ENCODE data around the gene SYCE3. TPM values are rescaled to one million over a fixed set of nuclear protein-coding genes. Genes with fewer than 3 reads are reported as not detected.

SYCE3 gene
- polyA plus RNA-seq, 1 of the 3 experiments (the other 2 are of a cell fraction): 3.6 TPM

DNA sequence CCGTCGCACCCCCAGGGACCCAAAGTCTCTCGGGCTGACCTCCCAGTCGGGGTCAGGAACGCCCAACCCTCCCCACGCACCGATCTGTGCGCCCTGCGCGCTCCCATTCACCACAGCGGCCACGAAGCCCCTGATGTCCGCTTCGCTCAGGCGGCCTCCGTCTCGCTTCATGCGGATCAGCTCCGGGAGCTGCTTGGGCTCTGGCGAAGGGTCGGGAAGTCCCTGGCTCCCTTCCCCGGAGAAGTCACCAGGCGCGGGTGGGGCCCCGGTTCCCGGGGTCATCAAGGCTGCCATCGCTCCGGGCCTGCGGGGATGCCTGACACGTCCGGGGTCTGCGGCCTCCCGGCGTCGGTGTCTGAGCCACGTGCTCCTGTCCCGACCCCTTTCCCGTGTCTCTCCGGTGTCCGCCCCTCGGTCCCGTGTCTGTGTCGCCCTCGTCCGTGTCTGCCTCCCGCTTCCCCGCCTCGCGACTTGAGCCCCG, 33.3 kb downstream of the SYCE3 start:
- POLR2A ChIA-PET: no interaction called here
- no peak overlapping the region for H3K4me2 ChIP-seq
- CTCF ChIA-PET: interaction anchor here (0.6 to 2.4 kb wide), 2 partner anchors 33 to 234 kb away, joined by 3 to 13 read pairs; partner anchors contain the start of gene SYCE3

DNA sequence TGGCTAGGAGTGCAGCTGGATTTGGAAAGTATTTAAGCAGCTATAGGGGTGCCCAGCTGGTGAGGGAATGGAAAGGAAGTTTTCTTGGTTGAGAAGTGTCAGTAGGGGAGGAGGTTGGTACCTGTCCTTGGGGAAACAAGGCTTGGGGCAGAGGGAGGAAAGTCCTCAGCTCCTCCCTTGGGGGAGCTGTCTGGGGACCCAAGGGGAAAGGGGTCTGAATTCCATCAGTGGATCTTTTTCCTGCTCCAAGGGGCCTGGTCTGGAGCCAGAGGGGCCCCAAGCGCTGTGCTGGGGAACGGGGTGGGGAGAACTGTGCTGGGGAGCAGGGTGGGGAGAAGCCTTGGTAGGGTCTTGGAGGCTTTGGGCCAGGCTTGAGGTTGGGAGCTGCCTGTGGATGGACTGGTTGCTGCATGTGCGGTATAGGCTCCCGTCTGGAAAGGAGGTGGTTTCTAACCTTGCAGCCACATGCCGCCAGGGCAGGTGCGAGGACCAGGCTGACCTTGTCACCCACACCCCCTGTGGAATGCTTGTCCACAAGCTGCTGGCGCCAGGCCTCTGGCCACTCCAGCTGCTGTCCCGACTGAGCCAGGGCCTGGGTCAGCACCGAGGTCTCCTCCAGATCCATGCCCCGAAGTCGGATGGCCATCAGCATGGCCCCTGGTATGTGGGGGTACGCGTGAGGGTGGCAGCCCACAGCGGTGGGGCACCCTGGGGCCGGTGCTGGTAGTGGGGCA, 33.9 kb downstream of the SYCE3 start:
- TF ChIP-seq CHD2 (IDR thresholded peaks at IDR 0.05; ENCODE audit: low read length, partially characterized antibody): no peak
- TF ChIP-seq FOSL2 (IDR thresholded peaks at IDR 0.05; ENCODE audit: borderline replicate concordance, low read depth): no peak
- no peak for TF ChIP-seq CTCF (IDR thresholded peaks at IDR 0.05)
- no peak for TF ChIP-seq NRF1 (IDR thresholded peaks at IDR 0.05; ENCODE audit: low read depth, low read length)
- TF ChIP-seq TCF12 (IDR thresholded peaks at IDR 0.05): no peak
- no peak for TF ChIP-seq JUND (IDR thresholded peaks at IDR 0.05)
- TF ChIP-seq FOXM1 (IDR thresholded peaks at IDR 0.05; ENCODE audit: low read depth): no peak
- no peak for TF ChIP-seq TEAD4 (IDR thresholded peaks at IDR 0.05; ENCODE audit: borderline replicate concordance, insufficient read depth)
- TF ChIP-seq NFIC (IDR thresholded peaks at IDR 0.05; ENCODE audit: borderline replicate concordance): no peak
- TF ChIP-seq FOXJ3 (CRISPR knock-in tag; IDR thresholded peaks at IDR 0.05): no peak
- no peak for TF ChIP-seq TAF1 (IDR thresholded peaks at IDR 0.05; ENCODE audit: borderline replicate concordance, low read depth, low read length)
- TF ChIP-seq RXRA (IDR thresholded peaks at IDR 0.05; ENCODE audit: borderline replicate concordance, low read depth): no peak
- no peak; the same call in 1 of the 2 replicates for TF ChIP-seq PBX3 (IDR thresholded peaks at IDR 0.05)
- TF ChIP-seq EP300 (IDR thresholded peaks at IDR 0.05; ENCODE audit: borderline replicate concordance in 1 of 2, low read depth in 1 of 2, low read length in 1 of 2): no peak
- no peak for TF ChIP-seq MXI1 (IDR thresholded peaks at IDR 0.05; ENCODE audit: low read depth, low read length)
- Histone ChIP-seq H3K27me3 (ENCODE audit: insufficient read depth) (no peaks in the 10 kb centered on the region), H3K79me2 (ENCODE audit: insufficient read depth) (peaks cover 8% of the 10 kb centered on the region), H3K27ac (ENCODE audit: low read depth in 2 of 2, low read length in 1 of 2) (no peak overlapping the region; a peak in 1 of 4 replicates), H3K36me3 (replicated peaks in 1 of 2; ENCODE audit: control insufficient read depth in 1 of 2, insufficient read depth in 2 of 2, low read length in 1 of 2) (peaks cover 0 to 1% of the 10 kb centered on the region in 2 experiments), H3K9me3 (no peaks in the 10 kb centered on the region), H3K9me2 (no peaks in the 10 kb centered on the region), H3K4me3 (ENCODE audit: low read depth in 2 of 2, low read length in 1 of 2) (no peak overlapping the region), H3K4me1 (ENCODE audit: control insufficient read depth in 1 of 2, insufficient read depth in 2 of 2, low read depth in 1 of 2, low read length in 1 of 2) (peaks cover 7 to 31% of the 10 kb centered on the region in 2 experiments; a peak in 2 of 4 replicates), H3K4me2 (no peak overlapping the region), H3K9ac (no peak overlapping the region), H4K20me1 (ENCODE audit: insufficient read depth) (peaks cover 7% of the 10 kb centered on the region; the same call in 1 of the 2 replicates), H2AFZ (ENCODE audit: low read depth) (no peak overlapping the region), H3F3A (replicated peaks; ENCODE audit: insufficient read depth) (peaks cover 19% of the 10 kb centered on the region)
- 88% methylated on average over 6 of the region's 15 CpGs for WGBS (ENCODE audit: low lambda C conversion rate)
- ChIA-PET POLR2A (interaction anchor here (0.6 to 0.7 kb wide), 2 partner anchors 71 to 177 kb away, joined by 3 to 4 read pairs; no protein-coding TSS in a partner anchor), CTCF (interaction anchor here (0.6 to 2.4 kb wide), 7 partner anchors 9 to 233 kb away, joined by 3 to 13 read pairs (median 3); partner anchors contain the start of genes LMF2 and SYCE3)
- DNase-seq: no peak

More for the DNA sequence above, 33.3 kb downstream of the SYCE3 start:
- Histone ChIP-seq H3K4me3 (ENCODE audit: low read depth in 2 of 2, low read length in 1 of 2) (no peak overlapping the region), H3K79me2 (ENCODE audit: insufficient read depth) (peaks cover 1% of the 10 kb centered on the region), H3K36me3 (replicated peaks in 1 of 2; ENCODE audit: control insufficient read depth in 1 of 2, insufficient read depth in 2 of 2, low read length in 1 of 2) (no peaks in the 10 kb centered on the region), H3K27ac (ENCODE audit: low read depth in 2 of 2, low read length in 1 of 2) (no peak overlapping the region), H3K9me3 (no peaks in the 10 kb centered on the region), H4K20me1 (ENCODE audit: insufficient read depth) (peaks cover under 1% of the 10 kb centered on the region; the same call in 1 of the 2 replicates), H3F3A (replicated peaks; ENCODE audit: insufficient read depth) (peaks cover 19% of the 10 kb centered on the region), H3K27me3 (ENCODE audit: insufficient read depth) (no peaks in the 10 kb centered on the region), H3K9me2 (no peaks in the 10 kb centered on the region), H2AFZ (ENCODE audit: low read depth) (no peak overlapping the region), H3K9ac (no peak overlapping the region), H3K4me1 (ENCODE audit: control insufficient read depth in 1 of 2, insufficient read depth in 2 of 2, low read depth in 1 of 2, low read length in 1 of 2) (peaks cover 1 to 25% of the 10 kb centered on the region in 2 experiments; a peak in 1 of 4 replicates)
- TF ChIP-seq YY1 (IDR thresholded peaks at IDR 0.05; ENCODE audit: low read depth) (no peak), MEF2A (IDR thresholded peaks at IDR 0.05; ENCODE audit: borderline replicate concordance, low read depth) (no peak)
- DNase-seq: no peak
- WGBS (ENCODE audit: low lambda C conversion rate): 98% methylated on average over 12 of the region's 50 CpGs
